ENCODE results near the gene LGI4.

Gene LGI4

GRCh38 chr19:35134601-35135242 is at the start of gene LGI4:
LGI4 (minus strand) TSS chr19:35135059; CDS start chr19:35134680, 379 bp downstream.
- DNase-seq (ENCODE audit: low read depth, low spot score): no peak

- no peak for DNase-seq (ENCODE audit: low read depth, low spot score)
These were observed 49.4 kb upstream of the LGI4 start for GRCh38 chr19:35184267-35184666.

- no peak for DNase-seq (ENCODE audit: low read depth, low spot score)
These were observed 46.5 kb upstream of the LGI4 start for GRCh38 chr19:35181387-35181786.

GRCh38 chr19:35179830-35180229 is 45.0 kb upstream of the LGI4 start:
- no peak for DNase-seq (ENCODE audit: low read depth, low spot score)

- DNase-seq (ENCODE audit: low read depth, low spot score): no peak
These were observed 43.8 kb upstream of the LGI4 start for GRCh38 chr19:35178701-35179100.

- DNase-seq (ENCODE audit: low read depth, low spot score): no peak
These were observed 42.8 kb upstream of the LGI4 start for GRCh38 chr19:35177377-35178274.

- no peak for DNase-seq (ENCODE audit: low read depth, low spot score)
These were observed 41.3 kb upstream of the LGI4 start for GRCh38 chr19:35176181-35176570.

- no peak for DNase-seq (ENCODE audit: low read depth, low spot score)
These were observed 39.4 kb upstream of the LGI4 start for GRCh38 chr19:35174226-35174625.

- DNase-seq (ENCODE audit: low read depth, low spot score): no peak
These were observed 36.9 kb upstream of the LGI4 start for GRCh38 chr19:35171730-35172129.

- no peak for DNase-seq (ENCODE audit: low read depth, low spot score)
These were observed 35.7 kb upstream of the LGI4 start for GRCh38 chr19:35170359-35171061.

- no peak for DNase-seq (ENCODE audit: low read depth, low spot score)
These were observed 34.5 kb upstream of the LGI4 start for GRCh38 chr19:35169221-35169995.

GRCh38 chr19:35168196-35168595 is 33.3 kb upstream of the LGI4 start:
- no peak for DNase-seq (ENCODE audit: low read depth, low spot score)

- DNase-seq (ENCODE audit: low read depth, low spot score): no peak
These were observed 32.6 kb upstream of the LGI4 start for GRCh38 chr19:35167251-35168119.

- DNase-seq (ENCODE audit: low read depth, low spot score): no peak
These were observed 31.5 kb upstream of the LGI4 start for GRCh38 chr19:35166100-35167063.

- DNase-seq (ENCODE audit: low read depth, low spot score): no peak
These were observed 30.6 kb upstream of the LGI4 start for GRCh38 chr19:35165200-35166058.

GRCh38 chr19:35164418-35164817 is 29.6 kb upstream of the LGI4 start:
- no peak for DNase-seq (ENCODE audit: low read depth, low spot score)

GRCh38 chr19:35162471-35163326 is 27.8 kb upstream of the LGI4 start:
- peak; percentile 83 for DNase-seq (ENCODE audit: low read depth, low spot score)

GRCh38 chr19:35161434-35161743 is 26.5 kb upstream of the LGI4 start:
- DNase-seq (ENCODE audit: low read depth, low spot score): no peak

Data from ELF-1 (cell line).